Astrocyte of the cerebellum (primary cell): ENCODE measurements around the gene FCF1.

ENCODE experiments used
- DNase-seq: peaks from one replicate; pipeline ENCODE4 v3.0.0-alpha.2; 2011; ENCODE audit warnings: low read depth
- H3K4me3 ChIP-seq: 2 replicates; pipeline ENCODE4 v1.5.1; 2011; ENCODE audit warnings: mild to moderate bottlenecking, low read depth, low read length, moderate library complexity
- in situ Hi-C: cut with HindIII; loops from 2 replicates; pipeline ENCODE4 v1.10.0; 2017; ENCODE audit warnings: low sequenced_read_pairs
- TF ChIP-seq, protein P1 (sequence below): IDR thresholded peaks from 2 replicates; pipeline ENCODE4 v1.5.1; 2012; ENCODE audit warnings: low read length, low read depth, moderate library complexity, mild to moderate bottlenecking; ENCODE audit errors: missing control alignments

Gene FCF1

DNA sequence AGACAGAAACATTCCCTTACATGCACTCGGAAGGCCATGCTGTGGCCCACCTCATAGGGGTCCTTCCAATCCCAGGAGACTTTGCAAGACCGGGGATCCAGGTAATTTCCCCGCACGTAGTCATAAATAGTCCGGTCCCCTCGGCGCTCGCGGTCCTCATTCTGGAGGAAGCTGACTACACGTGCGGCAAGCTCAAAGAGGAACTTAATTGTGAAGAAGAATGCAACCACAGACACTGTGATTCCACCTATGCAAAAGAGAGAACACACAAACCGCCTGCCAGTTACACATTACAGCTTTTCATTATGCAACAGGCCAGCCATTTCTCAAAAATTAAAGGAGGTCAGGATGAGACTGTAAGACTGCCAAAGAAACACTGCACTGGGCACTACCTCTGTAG lies 28.5 kb upstream of the FCF1 start:
- in situ Hi-C loops, result loop anchor here (5.0 kb wide), 1 partner anchor 82 kb away; no protein-coding TSS in a partner anchor
- no peak for DNase-seq
- no peak overlapping the region for H3K4me3 ChIP-seq
- TF ChIP-seq, protein P1, sequence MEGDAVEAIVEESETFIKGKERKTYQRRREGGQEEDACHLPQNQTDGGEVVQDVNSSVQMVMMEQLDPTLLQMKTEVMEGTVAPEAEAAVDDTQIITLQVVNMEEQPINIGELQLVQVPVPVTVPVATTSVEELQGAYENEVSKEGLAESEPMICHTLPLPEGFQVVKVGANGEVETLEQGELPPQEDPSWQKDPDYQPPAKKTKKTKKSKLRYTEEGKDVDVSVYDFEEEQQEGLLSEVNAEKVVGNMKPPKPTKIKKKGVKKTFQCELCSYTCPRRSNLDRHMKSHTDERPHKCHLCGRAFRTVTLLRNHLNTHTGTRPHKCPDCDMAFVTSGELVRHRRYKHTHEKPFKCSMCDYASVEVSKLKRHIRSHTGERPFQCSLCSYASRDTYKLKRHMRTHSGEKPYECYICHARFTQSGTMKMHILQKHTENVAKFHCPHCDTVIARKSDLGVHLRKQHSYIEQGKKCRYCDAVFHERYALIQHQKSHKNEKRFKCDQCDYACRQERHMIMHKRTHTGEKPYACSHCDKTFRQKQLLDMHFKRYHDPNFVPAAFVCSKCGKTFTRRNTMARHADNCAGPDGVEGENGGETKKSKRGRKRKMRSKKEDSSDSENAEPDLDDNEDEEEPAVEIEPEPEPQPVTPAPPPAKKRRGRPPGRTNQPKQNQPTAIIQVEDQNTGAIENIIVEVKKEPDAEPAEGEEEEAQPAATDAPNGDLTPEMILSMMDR, result no peak

DNA sequence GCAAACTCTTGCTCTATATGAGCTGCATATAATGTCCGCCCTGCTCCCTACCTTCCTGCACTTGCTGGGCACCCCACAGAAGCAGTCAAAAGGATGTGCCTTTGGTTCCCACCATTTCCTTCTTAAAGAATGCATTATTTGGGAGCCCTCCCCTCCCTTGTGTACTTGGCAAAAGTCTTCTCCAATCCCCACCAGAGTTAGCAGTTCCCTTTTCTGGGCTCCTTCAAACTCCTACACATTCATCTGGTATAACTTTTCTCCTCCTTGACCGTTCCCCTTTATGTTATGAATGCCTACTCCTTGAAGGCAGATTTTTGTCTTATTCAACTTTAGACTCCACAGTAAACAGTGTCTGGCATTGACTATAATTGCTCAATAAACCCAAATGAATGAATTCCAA lies 27.9 kb upstream of the FCF1 start:
- H3K4me3 ChIP-seq, result no peak overlapping the region
- in situ Hi-C loops, result no loop called here
- TF ChIP-seq, protein P1, result no peak
- DNase-seq, result no peak

DNA sequence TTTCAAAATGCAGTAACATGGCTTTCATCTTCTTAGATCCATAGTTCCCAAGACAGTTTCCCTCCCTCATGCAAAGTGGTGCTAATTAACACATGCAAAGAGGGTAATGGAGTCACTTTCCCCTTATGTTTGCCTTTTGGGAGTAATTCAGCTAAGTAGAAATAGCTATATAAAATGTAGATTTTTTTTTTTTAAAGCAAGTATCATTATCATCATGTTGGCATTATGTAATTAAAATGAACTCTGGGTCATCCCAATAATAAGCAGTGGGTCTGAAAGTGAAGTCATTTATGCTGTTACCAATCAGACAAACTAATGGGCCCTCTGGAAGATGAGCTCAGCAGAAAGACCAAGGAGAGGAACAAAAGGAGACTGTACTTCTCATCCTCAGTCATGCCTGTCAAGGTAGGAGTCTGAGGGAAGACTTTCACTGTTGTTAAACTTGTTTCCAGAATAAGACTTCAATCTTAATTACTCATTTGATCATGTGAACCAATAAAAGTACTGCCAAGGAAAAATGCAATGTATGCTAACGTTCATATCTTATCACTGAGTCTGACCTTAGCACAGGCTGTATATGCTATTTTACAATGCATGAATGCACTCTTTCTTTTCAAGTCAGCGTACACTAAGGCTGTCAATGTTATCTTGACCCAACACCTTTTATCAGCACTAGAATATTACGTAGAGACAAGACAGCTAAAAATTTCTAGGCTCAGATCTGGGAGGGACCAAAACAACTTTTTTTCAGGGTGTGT lies 26.8 kb upstream of the FCF1 start:
- in situ Hi-C loops, result no loop called here
- TF ChIP-seq, protein P1, result no peak
- DNase-seq, result no peak
- H3K4me3 ChIP-seq, result no peak overlapping the region

DNA sequence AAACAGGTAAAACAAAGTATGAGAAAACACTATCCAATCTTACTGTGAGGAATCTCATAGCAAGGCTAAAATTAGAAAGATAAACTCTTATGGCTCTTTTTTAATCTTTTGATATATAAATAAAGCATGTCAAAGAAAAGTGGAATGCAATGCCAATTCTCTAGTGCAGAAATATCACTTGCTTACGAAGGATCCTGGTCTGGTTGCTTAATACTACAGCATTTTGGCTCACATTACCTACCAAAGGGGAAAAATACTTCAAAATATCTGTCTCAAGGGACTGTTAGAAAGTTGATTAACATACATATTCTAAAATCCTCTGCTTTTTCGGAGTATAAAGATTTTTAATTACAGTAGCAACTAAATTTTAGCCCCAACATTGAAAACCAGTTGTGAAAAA lies 21.5 kb upstream of the FCF1 start:
- DNase-seq, result no peak
- in situ Hi-C loops, result no loop called here
- no peak overlapping the region for H3K4me3 ChIP-seq
- TF ChIP-seq, protein P1, result no peak

DNA sequence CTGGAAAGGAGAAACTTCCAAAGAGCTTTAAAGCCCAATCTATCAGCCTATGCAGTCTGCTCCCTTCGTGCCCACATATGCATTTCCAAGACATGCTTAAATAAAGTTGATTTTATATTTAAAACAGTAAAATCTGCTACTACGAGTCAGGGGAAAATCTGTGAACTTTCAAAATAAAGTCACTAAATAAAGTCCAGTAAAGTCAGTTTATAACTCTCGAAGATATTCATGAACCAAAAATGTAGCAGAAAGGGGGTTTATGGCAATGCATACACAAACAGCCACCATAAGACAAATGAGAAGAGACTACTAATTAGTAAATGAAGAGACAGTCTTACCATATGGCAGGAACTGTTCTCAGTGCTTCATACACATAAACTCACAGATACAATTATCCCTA lies 19.8 kb upstream of the FCF1 start:
- in situ Hi-C loops, result no loop called here
- no peak overlapping the region for H3K4me3 ChIP-seq
- no peak for DNase-seq
- TF ChIP-seq, protein P1, result no peak

DNA sequence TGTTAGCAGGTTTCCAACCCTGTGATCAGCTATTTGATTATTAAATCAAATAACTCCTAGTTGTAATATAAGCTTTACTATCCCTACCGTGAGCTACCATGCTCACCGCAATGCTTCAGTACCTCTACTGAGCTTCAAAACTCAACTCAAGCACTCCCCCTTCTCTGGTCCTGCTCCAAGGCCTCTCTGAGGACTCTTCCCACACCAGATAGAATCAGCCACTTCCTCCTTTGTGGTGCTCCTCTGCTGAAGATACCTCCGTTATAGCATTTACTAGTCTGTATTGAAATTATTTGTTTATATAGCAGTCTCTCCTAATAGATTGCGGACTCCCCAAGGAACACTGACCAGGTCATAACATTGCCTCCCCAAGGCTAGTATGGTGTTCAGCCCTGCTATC lies 17.5 kb upstream of the FCF1 start:
- no peak for DNase-seq
- in situ Hi-C loops, result no loop called here
- no peak overlapping the region for H3K4me3 ChIP-seq
- TF ChIP-seq, protein P1, result no peak

DNA sequence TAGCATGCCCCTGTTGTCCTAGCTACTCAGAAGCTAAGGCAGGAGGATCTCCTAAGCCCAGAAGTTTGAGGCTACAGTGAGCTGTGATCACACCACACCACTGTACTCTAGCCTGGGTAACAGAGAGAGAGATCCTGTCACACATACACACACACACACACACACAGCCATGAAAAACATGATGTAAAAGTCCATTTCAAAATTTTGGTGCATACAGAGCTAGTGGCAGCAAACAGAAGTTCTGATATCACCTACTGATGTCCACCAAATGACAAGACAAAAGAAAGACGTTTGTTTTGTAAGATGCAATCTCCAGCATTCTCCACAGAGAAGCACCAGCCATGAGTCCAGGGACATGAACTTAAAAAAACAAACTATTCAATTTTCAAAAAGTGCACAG lies 15.9 kb upstream of the FCF1 start:
- DNase-seq, result no peak
- TF ChIP-seq, protein P1, result no peak
- H3K4me3 ChIP-seq, result no peak overlapping the region
- in situ Hi-C loops, result no loop called here
